HepG2 (cell line): Measurements from ENCODE around the gene S1PR5. TPM values are rescaled to one million over a fixed set of nuclear protein-coding genes. Genes with fewer than 3 reads are reported as not detected.
A peak's percentile ranks its signal among the peaks of the same experiment; 100 is the strongest.

Experiments
- HNF1A ChIP-seq, 2 experiments: sonication (generic) in 1 of 2; formaldehyde crosslinking in 1 of 2; IDR thresholded peaks; 2 replicates each; pipeline versions ENCODE4 v1.4.0 to v1.6.1; 2016 to 2020; ENCODE audit warnings: borderline replicate concordance in 1 of 2, low read depth in 1 of 2, mild to moderate bottlenecking in 1 of 2, missing genetic modification reagents in 1 of 2
- KDM6A ChIP-seq: IDR thresholded peaks from 2 replicates; pipeline ENCODE4 v1.6.1; 2016; ENCODE audit warnings: low read depth
- MBD4 ChIP-seq: IDR thresholded peaks from 2 replicates; pipeline ENCODE4 v1.6.1; 2012; ENCODE audit warnings: low read length, inconsistent platforms, borderline replicate concordance
- MYNN ChIP-seq: sonication (generic); formaldehyde crosslinking; IDR thresholded peaks from 2 replicates; pipeline ENCODE4 v1.4.0; 2020; ENCODE audit warnings: mild to moderate bottlenecking, low read depth, missing genetic modification reagents
- NFE2L2 ChIP-seq: fragments of 150-350 bp; IDR thresholded peaks from 2 replicates; pipeline ENCODE4 v1.6.1; 2014; ENCODE audit warnings: low read length
- NRL ChIP-seq: sonication (generic); formaldehyde crosslinking; IDR thresholded peaks from 2 replicates; pipeline ENCODE4 v1.5.0; 2020; ENCODE audit warnings: missing genetic modification reagents, mild to moderate bottlenecking, moderate library complexity, borderline replicate concordance
- PHF5A ChIP-seq: IDR thresholded peaks from one replicate; pipeline ENCODE4 v1.6.1; 2018; ENCODE audit warnings: low read depth, missing genetic modification reagents; ENCODE audit not compliant: unreplicated experiment
- POLR2A ChIP-seq, 2 experiments: IDR thresholded peaks; 2 replicates each; pipeline ENCODE4 v1.6.1; 2011; ENCODE audit warnings: low read depth in 2 of 2, low read length in 2 of 2, mild to moderate bottlenecking in 1 of 2, moderate library complexity in 1 of 2; ENCODE audit not compliant: insufficient read depth in 1 of 2
- RCOR2 ChIP-seq: IDR thresholded peaks from 2 replicates; pipeline ENCODE4 v1.6.1; 2016; ENCODE audit warnings: missing biosample characterization, missing genetic modification reagents
- SKI ChIP-seq: fragments of 450-650 bp; IDR thresholded peaks from one replicate; pipeline ENCODE4 v1.6.1; 2018; ENCODE audit warnings: mild to moderate bottlenecking; ENCODE audit not compliant: partially characterized antibody
- ZMYM4 ChIP-seq: sonication (generic); formaldehyde crosslinking; IDR thresholded peaks from 2 replicates; pipeline ENCODE4 v1.8.1; 2023; ENCODE audit warnings: mild to moderate bottlenecking, missing genetic modification reagents
- ZNF460 ChIP-seq: sonication (generic); formaldehyde crosslinking; IDR thresholded peaks from 2 replicates; pipeline ENCODE4 v1.5.1; 2020; ENCODE audit warnings: missing genetic modification reagents, mild to moderate bottlenecking, borderline replicate concordance
- ZNF691 ChIP-seq: sonication (generic); formaldehyde crosslinking; IDR thresholded peaks from 2 replicates; pipeline ENCODE4 v1.4.0; 2020; ENCODE audit warnings: missing genetic modification reagents, low read depth, mild to moderate bottlenecking, borderline replicate concordance
- ZNF780A ChIP-seq: sonication (generic); formaldehyde crosslinking; IDR thresholded peaks from 2 replicates; pipeline ENCODE4 v1.8.0; 2022; ENCODE audit warnings: mild to moderate bottlenecking, missing genetic modification reagents, moderate library complexity
- polyA plus RNA-seq, 8 experiments: library from polyadenylated mRNA; depleted of rRNA in 3 of 8; stranded (reverse) in 7 of 8; unstranded in 1 of 8; fragments of >200 nt; fragmentation: Illumina TruSeq in 4 of 8; extraction: Trizol in 4 of 8; gene quantifications; 2 replicates each; pipeline versions ENCODE4 v1.2.1 to v1.2.3, GENCODE V29; 2011 to 2016; ENCODE audit warnings: low read depth in 4 of 8, missing spikeins in 1 of 8, mixed read lengths in 1 of 8; ENCODE audit not compliant: insufficient read depth in 1 of 8
- total RNA-seq, 5 experiments: library from RNA; depleted of rRNA; stranded (reverse); fragments of >200 nt; fragmentation: Illumina TruSeq; extraction: Trizol; gene quantifications; 2 replicates each; pipeline ENCODE4 v1.2.3, GENCODE V29; 2016; ENCODE audit warnings: low read depth in 1 of 5
- TF ChIP-seq, protein P1 (sequence below): sonication (generic); formaldehyde crosslinking; IDR thresholded peaks from 2 replicates; pipeline ENCODE4 v1.8.1; 2022; ENCODE audit warnings: low read depth, mild to moderate bottlenecking, missing genetic modification reagents
- TF ChIP-seq, protein P2 (sequence below): sonication (generic); formaldehyde crosslinking; IDR thresholded peaks from 2 replicates; pipeline ENCODE4 v1.8.1; 2023; ENCODE audit warnings: mild to moderate bottlenecking, inconsistent platforms, moderate library complexity, missing genetic modification reagents, borderline replicate concordance
- TF ChIP-seq, protein P3 (sequence below): sonication (generic); IDR thresholded peaks from 2 replicates; pipeline ENCODE4 v1.6.1; 2016; ENCODE audit warnings: low read depth, borderline replicate concordance

S1PR5 gene
- total and polyA plus RNA-seq, 2 of the 13 experiments (the other 11 are each of a cell fraction or from before 2014, with no cell fraction given): 0.04 TPM; not detected in 1

GRCh38 chr19:10502524-10503001 is 14.7 kb downstream of the S1PR5 start (continued):
- TF ChIP-seq, protein P1, sequence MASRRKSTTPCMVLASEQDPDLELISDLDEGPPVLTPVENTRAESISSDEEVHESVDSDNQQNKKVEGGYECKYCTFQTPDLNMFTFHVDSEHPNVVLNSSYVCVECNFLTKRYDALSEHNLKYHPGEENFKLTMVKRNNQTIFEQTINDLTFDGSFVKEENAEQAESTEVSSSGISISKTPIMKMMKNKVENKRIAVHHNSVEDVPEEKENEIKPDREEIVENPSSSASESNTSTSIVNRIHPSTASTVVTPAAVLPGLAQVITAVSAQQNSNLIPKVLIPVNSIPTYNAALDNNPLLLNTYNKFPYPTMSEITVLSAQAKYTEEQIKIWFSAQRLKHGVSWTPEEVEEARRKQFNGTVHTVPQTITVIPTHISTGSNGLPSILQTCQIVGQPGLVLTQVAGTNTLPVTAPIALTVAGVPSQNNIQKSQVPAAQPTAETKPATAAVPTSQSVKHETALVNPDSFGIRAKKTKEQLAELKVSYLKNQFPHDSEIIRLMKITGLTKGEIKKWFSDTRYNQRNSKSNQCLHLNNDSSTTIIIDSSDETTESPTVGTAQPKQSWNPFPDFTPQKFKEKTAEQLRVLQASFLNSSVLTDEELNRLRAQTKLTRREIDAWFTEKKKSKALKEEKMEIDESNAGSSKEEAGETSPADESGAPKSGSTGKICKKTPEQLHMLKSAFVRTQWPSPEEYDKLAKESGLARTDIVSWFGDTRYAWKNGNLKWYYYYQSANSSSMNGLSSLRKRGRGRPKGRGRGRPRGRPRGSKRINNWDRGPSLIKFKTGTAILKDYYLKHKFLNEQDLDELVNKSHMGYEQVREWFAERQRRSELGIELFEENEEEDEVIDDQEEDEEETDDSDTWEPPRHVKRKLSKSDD: peak; percentile 87
- TF ChIP-seq ZNF780A (CRISPR knock-in tag) (no peak; the same call in 1 of the 2 replicates), NRL (no peak), HNF1A (IDR thresholded peaks at IDR 0.05; ENCODE audit: low read depth) (no peak), HNF1A (CRISPR knock-in tag; IDR thresholded peaks at IDR 0.05; ENCODE audit: borderline replicate concordance) (peak; percentile 81), SKI (peak; percentile 73), ZNF691 (CRISPR knock-in tag) (peak; percentile 76), PHF5A (CRISPR knock-in tag) (no peak), NFE2L2 (peak; percentile 97), ZNF460 (CRISPR knock-in tag) (peak; percentile 27; the same call in 1 of the 2 replicates), ZMYM4 (CRISPR knock-in tag) (peak; percentile 48; the same call in 1 of the 2 replicates), POLR2A (IDR thresholded peaks at IDR 0.05; ENCODE audit: insufficient read depth in 1 of 2, low read depth in 2 of 2, low read length in 2 of 2) (peak; percentile 64 to 79), KDM6A (CRISPR knock-in tag) (no peak), RCOR2 (no peak), MYNN (CRISPR knock-in tag) (peak; percentile 100), MBD4 (no peak)
- TF ChIP-seq, protein P2, sequence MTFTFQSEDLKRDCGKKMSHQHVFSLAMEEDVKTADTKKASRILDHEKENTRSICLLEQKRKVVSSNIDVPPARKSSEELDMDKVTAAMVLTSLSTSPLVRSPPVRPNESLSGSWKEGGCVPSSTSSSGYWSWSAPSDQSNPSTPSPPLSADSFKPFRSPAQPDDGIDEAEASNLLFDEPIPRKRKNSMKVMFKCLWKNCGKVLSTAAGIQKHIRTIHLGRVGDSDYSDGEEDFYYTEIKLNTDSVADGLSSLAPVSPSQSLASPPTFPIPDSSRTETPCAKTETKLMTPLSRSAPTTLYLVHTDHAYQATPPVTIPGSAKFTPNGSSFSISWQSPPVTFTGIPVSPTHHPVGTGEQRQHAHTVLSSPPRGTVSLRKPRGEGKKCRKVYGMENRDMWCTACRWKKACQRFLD: peak; percentile 52; the same call in 1 of the 2 replicates
- TF ChIP-seq, protein P3, sequence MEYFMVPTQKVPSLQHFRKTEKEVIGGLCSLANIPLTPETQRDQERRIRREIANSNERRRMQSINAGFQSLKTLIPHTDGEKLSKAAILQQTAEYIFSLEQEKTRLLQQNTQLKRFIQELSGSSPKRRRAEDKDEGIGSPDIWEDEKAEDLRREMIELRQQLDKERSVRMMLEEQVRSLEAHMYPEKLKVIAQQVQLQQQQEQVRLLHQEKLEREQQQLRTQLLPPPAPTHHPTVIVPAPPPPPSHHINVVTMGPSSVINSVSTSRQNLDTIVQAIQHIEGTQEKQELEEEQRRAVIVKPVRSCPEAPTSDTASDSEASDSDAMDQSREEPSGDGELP: peak; percentile 83; the same call in 1 of the 2 replicates
